SK-N-SH (cell line): Measurements from ENCODE around the gene PCBP4. TPM values are rescaled to one million over a fixed set of nuclear protein-coding genes. Genes with fewer than 3 reads are reported as not detected.

Source experiments
- CTCF ChIA-PET: fragments of 300-600, 350-600 bp; formaldehyde crosslinking; extraction: SDS; loops from one replicate; lab custom pipeline; 2021; lab: Yijun Ruan, JAX
- POLR2A ChIA-PET: fragments of 350-600 bp; sonication (Branson Sonifier 250); formaldehyde crosslinking; extraction: SDS; loops from one replicate; lab custom pipeline; 2020; ENCODE audit warnings: antibody characterized with exemption, inconsistent platforms; lab: Yijun Ruan, JAX
- DNase-seq: peaks from one replicate; pipeline ENCODE4 v3.0.0; 2012
- H2AFZ ChIP-seq: fragments of 200-600 bp; sonication (generic); 2 replicates; pipeline ENCODE4 v1.8.1; 2016; ENCODE audit warnings: antibody characterized with exemption, mild to moderate bottlenecking, low read depth
- H3F3A ChIP-seq: fragments of 200-600 bp; sonication (generic); replicated peaks from 2 replicates; pipeline ENCODE3; 2016; ENCODE audit warnings: antibody characterized with exemption, mild to moderate bottlenecking; ENCODE audit not compliant: insufficient read depth
- H3K27ac ChIP-seq, 2 experiments: fragments of 200-500 bp in 1 of 2; fragments of 200-600 bp in 1 of 2; sonication (Bioruptor generic) in 1 of 2; sonication (generic), shearing (Covaris generic) in 1 of 2; 2 replicates each; pipeline versions ENCODE4 v1.5.1 to v1.6.1; 2014 to 2016; ENCODE audit warnings: low read depth in 2 of 2, inconsistent platforms in 1 of 2, low read length in 1 of 2, mild to moderate bottlenecking in 1 of 2, mixed read lengths in 1 of 2
- H3K27me3 ChIP-seq: fragments of 200-600 bp; sonication (generic), shearing (Covaris generic); 2 replicates; pipeline ENCODE4 v1.6.1; 2016; ENCODE audit warnings: mixed run types; ENCODE audit not compliant: insufficient read depth
- H3K36me3 ChIP-seq, 2 experiments: fragments of 200-500 bp in 1 of 2; fragments of 200-600 bp in 1 of 2; sonication (Bioruptor generic) in 1 of 2; sonication (generic) in 1 of 2; replicated peaks in 1 of 2; 2 replicates each; pipeline versions ENCODE3 to v1.5.1; 2014 to 2016; ENCODE audit warnings: low read length in 1 of 2, mild to moderate bottlenecking in 1 of 2; ENCODE audit not compliant: insufficient read depth in 2 of 2, control insufficient read depth in 1 of 2
- H3K4me1 ChIP-seq, 2 experiments: fragments of 200-500 bp in 1 of 2; fragments of 200-600 bp in 1 of 2; sonication (Bioruptor generic) in 1 of 2; sonication (generic), shearing (Covaris generic) in 1 of 2; 2 replicates each; pipeline versions ENCODE4 v1.5.1 to v1.6.1; 2014 to 2016; ENCODE audit warnings: low read depth in 1 of 2, low read length in 1 of 2, mixed run types in 1 of 2; ENCODE audit not compliant: insufficient read depth in 2 of 2, control insufficient read depth in 1 of 2
- H3K4me2 ChIP-seq: fragments of 200-600 bp; sonication (generic), shearing (Covaris generic); 2 replicates; pipeline ENCODE4 v1.6.1; 2017; ENCODE audit warnings: mixed run types
- H3K4me3 ChIP-seq, 2 experiments: fragments of 200-500 bp in 1 of 2; fragments of 200-600 bp in 1 of 2; sonication (Bioruptor generic) in 1 of 2; sonication (generic), shearing (Covaris generic) in 1 of 2; 2 replicates each; pipeline versions ENCODE4 v1.5.1 to v1.8.1; 2014 to 2016; ENCODE audit warnings: low read depth in 2 of 2, inconsistent platforms in 1 of 2, low read length in 1 of 2, mild to moderate bottlenecking in 1 of 2, mixed read lengths in 1 of 2, moderate library complexity in 1 of 2
- H3K79me2 ChIP-seq: fragments of 200-600 bp; sonication (generic); 2 replicates; pipeline ENCODE4 v1.8.1; 2017; ENCODE audit warnings: mild to moderate bottlenecking; ENCODE audit not compliant: insufficient read depth
- H3K9ac ChIP-seq: fragments of 200-600 bp; sonication (generic); 2 replicates; pipeline ENCODE4 v1.6.1; 2017; ENCODE audit warnings: mixed run types
- H3K9me2 ChIP-seq: fragments of 200-600 bp; sonication (generic); 2 replicates; pipeline ENCODE4 v1.6.1; 2017; ENCODE audit warnings: mixed run types
- H3K9me3 ChIP-seq: fragments of 200-600 bp; sonication (generic); 2 replicates; pipeline ENCODE4 v1.6.1; 2017; ENCODE audit warnings: mixed run types, mild to moderate bottlenecking, moderate library complexity
- H4K20me1 ChIP-seq: fragments of 200-600 bp; sonication (generic); 2 replicates; pipeline ENCODE4 v1.6.1; 2017; ENCODE audit warnings: mild to moderate bottlenecking, mixed run types; ENCODE audit not compliant: insufficient read depth
- CHD2 ChIP-seq: fragments of 150-350 bp; IDR thresholded peaks from 2 replicates; pipeline ENCODE4 v1.6.1; 2018; ENCODE audit warnings: low read length; ENCODE audit not compliant: partially characterized antibody
- NRF1 ChIP-seq: IDR thresholded peaks from 2 replicates; pipeline ENCODE4 v1.6.1; 2012; ENCODE audit warnings: low read depth, mild to moderate bottlenecking, low read length
- POLR2AphosphoS5 ChIP-seq: IDR thresholded peaks from 2 replicates; pipeline ENCODE4 v1.6.1; 2012; ENCODE audit warnings: low read depth, low read length
- RAD21 ChIP-seq: IDR thresholded peaks from 2 replicates; pipeline ENCODE4 v1.6.1; 2012; ENCODE audit warnings: mild to moderate bottlenecking, low read length
- RCOR1 ChIP-seq: fragments of 150-350 bp; IDR thresholded peaks from 2 replicates; pipeline ENCODE4 v1.6.1; 2017; ENCODE audit warnings: antibody characterized with exemption, low read length
- SIN3A ChIP-seq: IDR thresholded peaks from 2 replicates; pipeline ENCODE4 v1.6.1; 2012; ENCODE audit warnings: low read depth, mild to moderate bottlenecking, low read length, moderate library complexity, borderline replicate concordance
- TAF1 ChIP-seq: IDR thresholded peaks from 2 replicates; pipeline ENCODE4 v1.6.1; 2012; ENCODE audit warnings: low read depth, mild to moderate bottlenecking, low read length, moderate library complexity, borderline replicate concordance
- YY1 ChIP-seq: IDR thresholded peaks from 2 replicates; pipeline ENCODE4 v1.4.0; 2012; ENCODE audit warnings: low read depth, mild to moderate bottlenecking
- WGBS: methylation state at CpG from one replicate; pipeline ENCODE4 v1.1.6; 2017; ENCODE audit warnings: low lambda C conversion rate; 5-methylcytosine and 5-hydroxymethylcytosine counted together
- polyA plus RNA-seq, 3 experiments: library from polyadenylated mRNA; depleted of rRNA; stranded (reverse); fragments of >200 nt; gene quantifications; 2 replicates each; pipeline ENCODE4 v1.2.3, GENCODE V29; 2012
- TF ChIP-seq, protein P1 (sequence below): IDR thresholded peaks from 2 replicates; pipeline ENCODE4; 2012
- TF ChIP-seq, protein P2 (sequence below): IDR thresholded peaks from 2 replicates; pipeline ENCODE4 v1.6.1; 2012; ENCODE audit warnings: mild to moderate bottlenecking, low read depth, low read length, moderate library complexity
- TF ChIP-seq, protein P3 (sequence below): IDR thresholded peaks from 2 replicates; pipeline ENCODE4 v1.4.0; 2012; ENCODE audit warnings: low read depth, borderline replicate concordance
- TF ChIP-seq, protein P4 (sequence below): fragments of 200-600 bp; sonication (generic); IDR thresholded peaks from 2 replicates; pipeline ENCODE4 v1.6.1; 2017; ENCODE audit warnings: antibody characterized with exemption, mild to moderate bottlenecking, moderate library complexity

PCBP4 gene
- polyA plus RNA-seq, 1 of the 3 experiments (the other 2 are of a cell fraction) = 97.4 TPM

DNA sequence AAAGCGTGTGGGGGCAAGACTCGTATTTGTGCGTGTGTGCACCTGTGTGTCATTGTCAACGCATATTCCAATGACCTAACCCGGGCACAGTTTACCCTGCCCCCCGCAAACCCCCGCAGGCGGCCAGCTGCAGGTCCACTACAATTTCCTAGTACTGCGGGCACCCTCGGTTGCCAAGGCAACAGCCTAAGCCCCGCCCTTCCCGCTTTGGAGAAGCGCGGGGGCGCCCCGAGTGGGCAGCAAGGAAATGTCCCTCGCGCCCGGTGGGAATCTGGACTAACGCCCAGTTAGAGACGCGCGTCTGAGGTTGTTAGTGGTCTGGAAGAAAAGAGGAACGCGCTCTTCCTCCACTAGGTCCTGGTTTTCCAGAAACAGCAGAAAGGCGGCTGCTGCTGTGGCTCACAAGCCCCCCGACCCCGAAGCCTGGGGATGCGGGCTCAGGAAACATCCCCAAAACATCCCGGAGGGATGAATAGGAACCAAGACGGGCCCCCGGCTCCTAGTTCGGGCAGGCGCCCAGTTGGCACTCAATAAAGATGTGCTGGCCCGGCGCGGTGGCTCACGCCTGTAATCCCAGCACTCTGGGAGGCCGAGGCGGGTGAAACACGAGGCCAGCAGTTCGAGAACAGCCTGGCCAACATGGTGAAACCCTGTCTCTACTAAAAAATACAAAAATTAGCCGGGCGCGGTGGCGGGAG is 8.7 kb upstream of the PCBP4 start:
- H2AFZ ChIP-seq = 0 out of 2 replicates have a peak overlapping the region, but pooled peaks have one; percentile 95
- WGBS = 59% methylated on average over 37 of the region's 46 CpGs
- CTCF ChIA-PET = interaction anchor here (0.7 to 5.1 kb wide), 7 partner anchors 7 to 167 kb away, joined by 3 to 84 read pairs (median 23); partner anchors contain the start of genes ACY1, PARP3 and RRP9

GRCh38 chr3:51974963-51975851 is 8.0 kb upstream of the PCBP4 start, which contains the start of gene ABHD14A:
ABHD14A (plus strand) TSS chr3:51975064; CDS start chr3:51975136, 72 bp downstream.
- H3K36me3 ChIP-seq = peaks cover 0 to 2% of the 10 kb centered on the region in 2 experiments
- no peaks in the 10 kb centered on the region for H3K27me3 ChIP-seq
- ChIA-PET CTCF (interaction anchor here (0.7 to 5.1 kb wide), 15 partner anchors 8 to 245 kb away, joined by 3 to 84 read pairs (median 12); partner anchors contain the start of genes ACY1, GPR62, PARP3 and RRP9), POLR2A (interaction anchor here (0.6 to 3.0 kb wide), 4 partner anchors 8 to 20 kb away, joined by 3 to 20 read pairs (median 4); partner anchors contain the start of genes ACY1 and RPL29)
- H2AFZ ChIP-seq = peak within 1 kb of the TSS; percentile 95
- peaks cover 7 to 31% of the 10 kb centered on the region in 2 experiments for H3K4me1 ChIP-seq
- TF ChIP-seq POLR2AphosphoS5 (peak; percentile 66), SIN3A (0 out of 2 replicates have a peak, but pooled peaks have one; percentile 20), YY1 (peak; percentile 82), CHD2 (peak; percentile 16), TAF1 (no peak; the same call in 1 of the 2 replicates), NRF1 (peak; percentile 66)
- TF ChIP-seq, protein P1, sequence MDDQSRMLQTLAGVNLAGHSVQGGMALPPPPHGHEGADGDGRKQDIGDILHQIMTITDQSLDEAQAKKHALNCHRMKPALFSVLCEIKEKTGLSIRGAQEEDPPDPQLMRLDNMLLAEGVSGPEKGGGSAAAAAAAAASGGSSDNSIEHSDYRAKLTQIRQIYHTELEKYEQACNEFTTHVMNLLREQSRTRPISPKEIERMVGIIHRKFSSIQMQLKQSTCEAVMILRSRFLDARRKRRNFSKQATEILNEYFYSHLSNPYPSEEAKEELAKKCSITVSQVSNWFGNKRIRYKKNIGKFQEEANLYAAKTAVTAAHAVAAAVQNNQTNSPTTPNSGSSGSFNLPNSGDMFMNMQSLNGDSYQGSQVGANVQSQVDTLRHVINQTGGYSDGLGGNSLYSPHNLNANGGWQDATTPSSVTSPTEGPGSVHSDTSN = 0 out of 2 replicates have a peak, but pooled peaks have one; percentile 9
- TF ChIP-seq, protein P2, sequence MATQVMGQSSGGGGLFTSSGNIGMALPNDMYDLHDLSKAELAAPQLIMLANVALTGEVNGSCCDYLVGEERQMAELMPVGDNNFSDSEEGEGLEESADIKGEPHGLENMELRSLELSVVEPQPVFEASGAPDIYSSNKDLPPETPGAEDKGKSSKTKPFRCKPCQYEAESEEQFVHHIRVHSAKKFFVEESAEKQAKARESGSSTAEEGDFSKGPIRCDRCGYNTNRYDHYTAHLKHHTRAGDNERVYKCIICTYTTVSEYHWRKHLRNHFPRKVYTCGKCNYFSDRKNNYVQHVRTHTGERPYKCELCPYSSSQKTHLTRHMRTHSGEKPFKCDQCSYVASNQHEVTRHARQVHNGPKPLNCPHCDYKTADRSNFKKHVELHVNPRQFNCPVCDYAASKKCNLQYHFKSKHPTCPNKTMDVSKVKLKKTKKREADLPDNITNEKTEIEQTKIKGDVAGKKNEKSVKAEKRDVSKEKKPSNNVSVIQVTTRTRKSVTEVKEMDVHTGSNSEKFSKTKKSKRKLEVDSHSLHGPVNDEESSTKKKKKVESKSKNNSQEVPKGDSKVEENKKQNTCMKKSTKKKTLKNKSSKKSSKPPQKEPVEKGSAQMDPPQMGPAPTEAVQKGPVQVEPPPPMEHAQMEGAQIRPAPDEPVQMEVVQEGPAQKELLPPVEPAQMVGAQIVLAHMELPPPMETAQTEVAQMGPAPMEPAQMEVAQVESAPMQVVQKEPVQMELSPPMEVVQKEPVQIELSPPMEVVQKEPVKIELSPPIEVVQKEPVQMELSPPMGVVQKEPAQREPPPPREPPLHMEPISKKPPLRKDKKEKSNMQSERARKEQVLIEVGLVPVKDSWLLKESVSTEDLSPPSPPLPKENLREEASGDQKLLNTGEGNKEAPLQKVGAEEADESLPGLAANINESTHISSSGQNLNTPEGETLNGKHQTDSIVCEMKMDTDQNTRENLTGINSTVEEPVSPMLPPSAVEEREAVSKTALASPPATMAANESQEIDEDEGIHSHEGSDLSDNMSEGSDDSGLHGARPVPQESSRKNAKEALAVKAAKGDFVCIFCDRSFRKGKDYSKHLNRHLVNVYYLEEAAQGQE = 0 out of 2 replicates have a peak, but pooled peaks have one; percentile 17
- TF ChIP-seq, protein P3, sequence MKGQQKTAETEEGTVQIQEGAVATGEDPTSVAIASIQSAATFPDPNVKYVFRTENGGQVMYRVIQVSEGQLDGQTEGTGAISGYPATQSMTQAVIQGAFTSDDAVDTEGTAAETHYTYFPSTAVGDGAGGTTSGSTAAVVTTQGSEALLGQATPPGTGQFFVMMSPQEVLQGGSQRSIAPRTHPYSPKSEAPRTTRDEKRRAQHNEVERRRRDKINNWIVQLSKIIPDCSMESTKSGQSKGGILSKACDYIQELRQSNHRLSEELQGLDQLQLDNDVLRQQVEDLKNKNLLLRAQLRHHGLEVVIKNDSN = no peak
- peaks cover 18% of the 10 kb centered on the region for H3F3A ChIP-seq
- H3K4me2 ChIP-seq = peak within 1 kb of the TSS; percentile 100
- WGBS = 2% methylated on average over 51 of the region's 63 CpGs
- peak within 1 kb of the TSS; percentile 53 to 85 for H3K4me3 ChIP-seq
- no peaks in the 10 kb centered on the region for H4K20me1 ChIP-seq
- peak; percentile 92 for DNase-seq
- H3K27ac ChIP-seq = peak within 1 kb of the TSS; percentile 63 to 90; a peak in 3 of 4 replicates
- peaks cover 14% of the 10 kb centered on the region for H3K79me2 ChIP-seq
- H3K9me3 ChIP-seq = no peaks in the 10 kb centered on the region
- H3K9ac ChIP-seq = peak within 1 kb of the TSS; percentile 85
- H3K9me2 ChIP-seq = no peaks in the 10 kb centered on the region

More for the DNA sequence above, 8.7 kb upstream of the PCBP4 start:
- H4K20me1 ChIP-seq = no peaks in the 10 kb centered on the region
- peaks cover 22% of the 10 kb centered on the region for H3K79me2 ChIP-seq
- H3K4me3 ChIP-seq = peak overlapping the region; percentile 53 to 85
- H3K9ac ChIP-seq = no peak overlapping the region
- peak overlapping the region; percentile 100 for H3K4me2 ChIP-seq
- H3K36me3 ChIP-seq = peaks cover 0 to 5% of the 10 kb centered on the region in 2 experiments
- no peaks in the 10 kb centered on the region for H3K27me3 ChIP-seq
- H3K9me2 ChIP-seq = no peaks in the 10 kb centered on the region
- POLR2A ChIA-PET = interaction anchor here (1.5 to 3.0 kb wide), 2 partner anchors 16 to 19 kb away, joined by 5 to 20 read pairs; partner anchors contain the start of gene RPL29
- H3K9me3 ChIP-seq = no peaks in the 10 kb centered on the region
- TF ChIP-seq RAD21 (peak; percentile 41), RCOR1 (peak; percentile 69), SIN3A (no peak)
- TF ChIP-seq, protein P4, sequence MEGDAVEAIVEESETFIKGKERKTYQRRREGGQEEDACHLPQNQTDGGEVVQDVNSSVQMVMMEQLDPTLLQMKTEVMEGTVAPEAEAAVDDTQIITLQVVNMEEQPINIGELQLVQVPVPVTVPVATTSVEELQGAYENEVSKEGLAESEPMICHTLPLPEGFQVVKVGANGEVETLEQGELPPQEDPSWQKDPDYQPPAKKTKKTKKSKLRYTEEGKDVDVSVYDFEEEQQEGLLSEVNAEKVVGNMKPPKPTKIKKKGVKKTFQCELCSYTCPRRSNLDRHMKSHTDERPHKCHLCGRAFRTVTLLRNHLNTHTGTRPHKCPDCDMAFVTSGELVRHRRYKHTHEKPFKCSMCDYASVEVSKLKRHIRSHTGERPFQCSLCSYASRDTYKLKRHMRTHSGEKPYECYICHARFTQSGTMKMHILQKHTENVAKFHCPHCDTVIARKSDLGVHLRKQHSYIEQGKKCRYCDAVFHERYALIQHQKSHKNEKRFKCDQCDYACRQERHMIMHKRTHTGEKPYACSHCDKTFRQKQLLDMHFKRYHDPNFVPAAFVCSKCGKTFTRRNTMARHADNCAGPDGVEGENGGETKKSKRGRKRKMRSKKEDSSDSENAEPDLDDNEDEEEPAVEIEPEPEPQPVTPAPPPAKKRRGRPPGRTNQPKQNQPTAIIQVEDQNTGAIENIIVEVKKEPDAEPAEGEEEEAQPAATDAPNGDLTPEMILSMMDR = peak; percentile 37
- DNase-seq = peak; percentile 89
- H3K27ac ChIP-seq = peak overlapping the region; percentile 30 to 90; a peak in 3 of 4 replicates
- H3K4me1 ChIP-seq = peaks cover 7 to 23% of the 10 kb centered on the region in 2 experiments
- H3F3A ChIP-seq = peaks cover 17% of the 10 kb centered on the region
